HEK293T (cell line): Measurements from ENCODE around the gene ALCAM.
"Not testable (repeated sequence)": the region's sequence is repeated elsewhere in the genome, so short reads cannot be mapped to it uniquely, and the experiment has no call there.

Experiments
- CTCF ChIA-PET: fragments of 350-600 bp; formaldehyde crosslinking; extraction: SDS; loops from one replicate; lab custom pipeline; 2021; ENCODE audit warnings: antibody characterized with exemption, inconsistent platforms; lab: Yijun Ruan, JAX
- POLR2A ChIA-PET: fragments of 350-600 bp; formaldehyde crosslinking; extraction: SDS; loops from one replicate; lab custom pipeline; 2020; ENCODE audit warnings: antibody characterized with exemption, inconsistent platforms; lab: Yijun Ruan, JAX
- DNase-seq: peaks from one replicate; pipeline ENCODE4 v3.0.0; 2012; ENCODE audit warnings: mixed read lengths; ENCODE audit errors: extremely low spot score
- ARNT ChIP-seq: fragments of 450-650 bp; IDR thresholded peaks from 2 replicates; pipeline ENCODE4 v1.6.1; 2017; ENCODE audit warnings: mild to moderate bottlenecking
- BHLHE40 ChIP-seq: fragments of 450-650 bp; IDR thresholded peaks from 2 replicates; pipeline ENCODE4 v1.6.1; 2016; ENCODE audit warnings: mild to moderate bottlenecking, moderate library complexity, borderline replicate concordance
- CTBP1 ChIP-seq: fragments of 450-650 bp; IDR thresholded peaks from 2 replicates; pipeline ENCODE4 v1.6.1; 2016; ENCODE audit warnings: borderline replicate concordance
- ELF4 ChIP-seq: fragments of 450-650 bp; IDR thresholded peaks from 2 replicates; pipeline ENCODE4 v1.6.1; 2017; ENCODE audit warnings: antibody characterized with exemption
- FOXA1 ChIP-seq: fragments of 450-650 bp; IDR thresholded peaks from 2 replicates; pipeline ENCODE4 v1.6.1; 2016; ENCODE audit warnings: mild to moderate bottlenecking
- FOXK2 ChIP-seq: fragments of 450-650 bp; IDR thresholded peaks from 2 replicates; pipeline ENCODE4 v1.6.1; 2016; ENCODE audit warnings: mild to moderate bottlenecking
- FOXM1 ChIP-seq: fragments of 450-650 bp; IDR thresholded peaks from 2 replicates; pipeline ENCODE4 v1.6.1; 2017; ENCODE audit warnings: mild to moderate bottlenecking, borderline replicate concordance
- HDGF ChIP-seq: fragments of 450-650 bp; IDR thresholded peaks from 2 replicates; pipeline ENCODE4 v1.6.1; 2017; ENCODE audit warnings: antibody characterized with exemption, borderline replicate concordance
- L3MBTL2 ChIP-seq: fragments of 450-650 bp; conservative IDR thresholded peaks from 2 replicates; pipeline ENCODE4 v1.6.1; 2016; ENCODE audit warnings: mild to moderate bottlenecking
- LEF1 ChIP-seq: fragments of 450-650 bp; IDR thresholded peaks from 2 replicates; pipeline ENCODE4 v1.6.1; 2017; ENCODE audit warnings: mild to moderate bottlenecking, borderline replicate concordance
- NFRKB ChIP-seq: fragments of 450-650 bp; IDR thresholded peaks from 2 replicates; pipeline ENCODE4 v1.6.1; 2016; ENCODE audit warnings: mild to moderate bottlenecking, moderate library complexity
- PKNOX1 ChIP-seq: fragments of 450-650 bp; IDR thresholded peaks from 2 replicates; pipeline ENCODE4 v1.6.1; 2016
- SP1 ChIP-seq: fragments of 450-650 bp; IDR thresholded peaks from 2 replicates; pipeline ENCODE4 v1.6.1; 2017
- SUZ12 ChIP-seq: fragments of 450-650 bp; IDR thresholded peaks from 2 replicates; pipeline ENCODE4 v1.6.1; 2016; ENCODE audit warnings: mild to moderate bottlenecking
- TARDBP ChIP-seq: fragments of 450-650 bp; IDR thresholded peaks from 2 replicates; pipeline ENCODE4 v1.6.1; 2016
- ZNF384 ChIP-seq: fragments of 450-650 bp; IDR thresholded peaks from 2 replicates; pipeline ENCODE4 v1.6.1; 2016

ALCAM gene

DNA sequence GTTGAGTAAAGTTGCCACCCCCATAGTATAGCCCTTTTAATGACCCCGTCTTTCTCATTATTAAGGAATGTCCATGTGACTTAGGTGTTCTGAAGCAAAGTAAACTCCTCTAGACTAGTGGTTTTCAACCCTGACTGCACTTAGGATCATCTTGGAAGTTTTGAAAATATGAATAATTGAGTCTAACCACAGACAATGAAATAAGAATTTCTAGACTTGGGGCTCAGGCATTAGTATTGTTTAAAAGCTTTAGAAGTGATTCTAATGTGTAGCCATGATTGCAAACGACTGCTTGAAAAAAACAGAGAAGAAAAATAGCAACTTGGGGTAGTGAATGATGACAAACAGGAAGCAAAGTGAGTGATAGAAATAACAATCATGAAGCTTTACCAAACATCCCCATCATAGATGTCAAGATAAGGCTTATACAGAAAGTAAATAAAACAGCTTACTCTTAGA is 35.0 kb downstream of the ALCAM start:
- DNase-seq: no peak
- TF ChIP-seq SUZ12 (no peak), FOXM1 (no peak), LEF1 (no peak), SP1 (no peak), FOXK2 (no peak)
- POLR2A ChIA-PET: no interaction called here
- CTCF ChIA-PET: no interaction called here

- DNase-seq: no peak
- TF ChIP-seq FOXK2 (no peak), NFRKB (no peak), ZNF384 (no peak), PKNOX1 (no peak), BHLHE40 (no peak), CTBP1 (no peak), SUZ12 (no peak), FOXA1 (no peak)
- CTCF ChIA-PET: no interaction called here
- POLR2A ChIA-PET: no interaction called here
Observed at GRCh38 chr3:105402287-105402801, 35.6 kb downstream of the ALCAM start.

- CTCF ChIA-PET, DNase-seq, POLR2A ChIA-PET: not testable (repeated sequence)
Observed at GRCh38 chr3:105403034-105403433, 36.3 kb downstream of the ALCAM start.

GRCh38 chr3:105406268-105406667 is 39.6 kb downstream of the ALCAM start:
- TF ChIP-seq PKNOX1 (no peak), NFRKB (no peak), FOXM1 (no peak), ELF4 (no peak), SUZ12 (no peak), L3MBTL2 (no peak), FOXK2 (no peak), LEF1 (no peak), FOXA1 (no peak), ZNF384 (no peak), HDGF (no peak), BHLHE40 (no peak), CTBP1 (no peak), ARNT (no peak), SP1 (no peak), TARDBP (no peak)

DNA sequence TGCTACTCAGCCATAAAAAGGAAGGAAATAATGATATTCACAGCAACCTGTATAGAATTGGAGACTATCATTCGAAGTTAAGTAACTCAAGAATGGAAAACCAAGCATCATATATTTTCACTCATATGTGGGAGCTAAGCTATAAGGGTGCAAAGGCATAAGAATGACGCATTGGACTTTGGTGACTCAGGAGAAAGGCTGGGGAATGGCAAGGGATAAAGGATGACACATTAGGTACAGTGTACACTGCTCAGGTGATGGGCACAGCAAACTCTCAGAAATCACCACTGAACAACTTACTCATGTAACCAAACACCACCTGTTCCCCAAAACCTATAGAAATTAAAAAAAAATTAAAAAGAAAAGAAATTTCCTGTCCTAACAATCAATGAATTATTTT is 42.7 kb downstream of the ALCAM start:
- TF ChIP-seq ZNF384 (no peak), FOXM1 (no peak), NFRKB (no peak), ELF4 (no peak), FOXK2 (no peak), SP1 (no peak), HDGF (no peak), BHLHE40 (no peak)
- CTCF ChIA-PET: no interaction called here
- DNase-seq: no peak
- POLR2A ChIA-PET: no interaction called here

More at GRCh38 chr3:105406268-105406667, 39.6 kb downstream of the ALCAM start:
- DNase-seq: no peak
- ChIA-PET CTCF (no interaction called here), POLR2A (no interaction called here)

GRCh38 chr3:105413343-105413887 is 46.7 kb downstream of the ALCAM start:
- DNase-seq: no peak
- ChIA-PET CTCF (interaction anchor here (0.6 kb wide), 1 partner anchor 17 kb away, joined by 3 read pairs; no protein-coding TSS in a partner anchor), POLR2A (no interaction called here)
- TF ChIP-seq L3MBTL2 (no peak), ZNF384 (no peak), FOXK2 (no peak), SUZ12 (no peak), FOXA1 (no peak), CTBP1 (no peak)

- ChIA-PET CTCF (interaction anchor here (0.9 kb wide), 1 partner anchor 46 kb away, joined by 3 read pairs; no protein-coding TSS in a partner anchor), POLR2A (no interaction called here)
- TF ChIP-seq BHLHE40 (no peak), FOXA1 (no peak), FOXK2 (no peak), FOXM1 (no peak), PKNOX1 (no peak), ARNT (no peak), NFRKB (no peak), SP1 (no peak), ZNF384 (no peak), ELF4 (no peak), L3MBTL2 (no peak), TARDBP (no peak), LEF1 (no peak), HDGF (no peak), SUZ12 (no peak)
- no peak for DNase-seq
Observed at GRCh38 chr3:105414841-105415240, 48.1 kb downstream of the ALCAM start.
